ENCODE results near the gene RELL1. TPM values are rescaled to one million over a fixed set of nuclear protein-coding genes. Genes with fewer than 3 reads are reported as not detected.
A peak's percentile ranks its signal among the peaks of the same experiment; 100 is the strongest.
"Not testable (repeated sequence)": the region's sequence is repeated elsewhere in the genome, so short reads cannot be mapped to it uniquely, and the experiment has no call there.

The RELL1 gene
- total and polyA plus RNA-seq, 5 donors from 2014 or later: 2.7 to 24.3 (median 5.3) TPM

DNA sequence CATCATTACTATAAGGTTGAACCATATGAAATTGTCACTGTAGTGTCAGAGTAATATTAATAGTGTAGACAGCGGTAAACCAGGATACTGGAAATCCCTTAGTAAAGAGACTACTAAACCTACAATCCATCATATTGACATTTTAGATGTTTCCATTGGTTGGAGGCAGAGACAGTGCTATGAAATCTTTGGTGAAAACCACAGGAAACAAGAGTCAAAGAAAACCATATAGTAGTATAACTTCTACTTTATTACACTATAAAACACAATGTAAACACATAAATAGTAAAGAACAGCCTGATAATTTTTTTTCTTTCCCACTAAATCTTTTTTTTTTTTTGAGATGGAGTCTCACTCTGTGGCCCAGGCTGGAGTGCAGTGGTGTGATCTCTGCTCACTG is 15.9 kb downstream of the RELL1 start:
- peaks cover 4 to 56% (median 38%) of the 10 kb centered on the region in 4 donors for H3K4me1 Mint-ChIP-seq
- Histone ChIP-seq H3K4me3 (ENCODE audit: low read depth, low read length) (no peak overlapping the region), H3K27me3 (ENCODE audit: control insufficient read depth, insufficient read depth, low read length) (no peaks in the 10 kb centered on the region), H3K9me3 (ENCODE audit: control insufficient read depth in 2 of 2, low read length in 2 of 2) (no peaks in the 10 kb centered on the region), H3K27ac (ENCODE audit: insufficient read depth, low read length, poor library complexity, severe bottlenecking) (no peak overlapping the region), H3K36me3 (ENCODE audit: control insufficient read depth, insufficient read depth, low read length) (no peaks in the 10 kb centered on the region), H3K4me1 (ENCODE audit: control insufficient read depth, insufficient read depth, low read length, poor library complexity, severe bottlenecking) (peaks cover 15% of the 10 kb centered on the region)
- no peaks in the 10 kb centered on the region for H3K9me3 Mint-ChIP-seq
- H3K27me3 Mint-ChIP-seq: no peaks in the 10 kb centered on the region
- no peaks in the 10 kb centered on the region for H3K36me3 Mint-ChIP-seq
- DNase-seq (no peak), ATAC-seq (ENCODE audit: low read depth in 2 of 2) (no peak)
- H3K27ac Mint-ChIP-seq: no peak overlapping the region
- no peak overlapping the region for H3K4me3 Mint-ChIP-seq

DNA sequence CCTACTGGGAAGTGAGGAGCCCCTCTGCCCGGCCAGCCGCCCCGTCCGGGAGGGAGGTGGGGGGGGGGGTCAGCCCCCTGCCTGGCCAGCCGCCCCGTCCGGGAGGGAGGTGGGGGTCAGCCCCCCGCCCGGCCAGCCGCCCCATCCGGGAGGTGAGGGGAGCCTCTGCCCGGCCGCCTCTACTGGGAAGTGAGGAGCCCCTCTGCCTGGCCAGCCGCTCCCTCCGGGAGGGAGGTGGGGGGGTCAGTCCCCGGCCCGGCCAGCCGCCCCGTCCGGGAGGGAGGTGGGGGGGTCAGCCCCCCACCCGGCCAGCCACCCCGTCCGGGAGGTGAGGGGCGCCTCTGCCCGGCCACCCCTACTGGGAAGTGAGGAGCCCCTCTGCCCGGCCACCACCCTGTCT is 17.1 kb downstream of the RELL1 start:
- not testable (repeated sequence) for H3K27me3 Mint-ChIP-seq; H3K36me3 ChIP-seq (ENCODE audit: control insufficient read depth, insufficient read depth, low read length); DNase-seq; H3K27ac Mint-ChIP-seq; H3K36me3 Mint-ChIP-seq; H3K9me3 Mint-ChIP-seq; H3K27ac ChIP-seq (ENCODE audit: insufficient read depth, low read length, poor library complexity, severe bottlenecking); H3K9me3 ChIP-seq (ENCODE audit: control insufficient read depth in 2 of 2, low read length in 2 of 2); ATAC-seq (ENCODE audit: low read depth in 2 of 2); H3K4me3 ChIP-seq (ENCODE audit: low read depth, low read length); H3K27me3 ChIP-seq (ENCODE audit: control insufficient read depth, insufficient read depth, low read length); H3K4me3 Mint-ChIP-seq
- peaks cover 15% of the 10 kb centered on the region for H3K4me1 ChIP-seq (ENCODE audit: control insufficient read depth, insufficient read depth, low read length, poor library complexity, severe bottlenecking)
- H3K4me1 Mint-ChIP-seq: peaks cover 0 to 49% (median 36%) of the 10 kb centered on the region in 4 donors

DNA sequence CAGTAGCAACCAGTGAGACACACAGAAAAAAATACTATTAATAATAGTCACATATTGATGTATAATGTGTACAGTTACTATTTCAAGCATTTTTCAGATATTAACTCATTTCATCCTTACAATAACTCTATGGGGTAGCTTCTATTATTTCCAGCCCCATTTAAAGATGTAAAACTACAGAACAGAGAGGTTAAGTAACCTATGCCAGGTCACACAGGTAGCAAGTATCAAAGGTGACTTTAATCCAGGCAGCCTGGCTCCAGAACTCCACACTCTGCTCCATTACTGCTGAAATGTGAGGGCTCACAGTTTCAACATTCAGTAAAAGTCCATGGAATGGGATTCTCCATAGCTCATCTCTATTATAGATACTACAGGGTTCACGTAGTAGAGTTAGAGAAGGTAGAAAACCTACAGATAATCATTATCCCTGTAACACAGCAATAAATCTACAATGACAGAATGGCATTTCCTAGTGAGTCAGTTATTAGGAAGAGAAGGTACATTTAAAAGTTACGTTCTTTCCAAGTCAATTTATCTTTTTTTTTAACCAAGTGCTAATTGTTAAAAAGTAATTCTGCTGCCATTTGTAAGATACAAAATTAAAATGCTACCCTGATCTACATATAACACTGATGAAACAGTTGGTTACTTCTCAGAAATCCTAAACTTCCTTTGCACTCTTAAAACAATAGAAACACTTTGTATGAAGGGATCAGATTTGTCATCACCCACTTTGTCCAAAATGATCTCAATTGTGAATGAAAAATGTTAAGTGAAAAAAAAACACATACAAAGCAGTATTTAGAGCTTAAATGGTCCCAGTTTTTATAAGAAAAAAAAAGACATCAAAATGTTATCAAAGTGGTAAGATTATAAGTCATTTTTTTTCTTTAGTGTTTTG is 18.7 kb downstream of the RELL1 start:
- H3K9me3 ChIP-seq (ENCODE audit: control insufficient read depth in 2 of 2, low read length in 2 of 2): no peaks in the 10 kb centered on the region
- H3K36me3 ChIP-seq (ENCODE audit: control insufficient read depth, insufficient read depth, low read length): peaks cover 4% of the 10 kb centered on the region
- no peak overlapping the region for H3K4me3 ChIP-seq (ENCODE audit: low read depth, low read length)
- no peaks in the 10 kb centered on the region for H3K27me3 ChIP-seq (ENCODE audit: control insufficient read depth, insufficient read depth, low read length)
- no peak for ATAC-seq (ENCODE audit: low read depth in 2 of 2)
- DNase-seq: no peak
- Mint-ChIP-seq H3K9me3 (no peaks in the 10 kb centered on the region), H3K4me1 (peaks cover 0 to 41% (median 28%) of the 10 kb centered on the region in 4 donors), H3K36me3 (no peaks in the 10 kb centered on the region), H3K27ac (no peak overlapping the region), H3K27me3 (no peaks in the 10 kb centered on the region), H3K4me3 (no peak overlapping the region)
- H3K27ac ChIP-seq (ENCODE audit: insufficient read depth, low read length, poor library complexity, severe bottlenecking): no peak overlapping the region
- peaks cover 15% of the 10 kb centered on the region for H3K4me1 ChIP-seq (ENCODE audit: control insufficient read depth, insufficient read depth, low read length, poor library complexity, severe bottlenecking)

DNA sequence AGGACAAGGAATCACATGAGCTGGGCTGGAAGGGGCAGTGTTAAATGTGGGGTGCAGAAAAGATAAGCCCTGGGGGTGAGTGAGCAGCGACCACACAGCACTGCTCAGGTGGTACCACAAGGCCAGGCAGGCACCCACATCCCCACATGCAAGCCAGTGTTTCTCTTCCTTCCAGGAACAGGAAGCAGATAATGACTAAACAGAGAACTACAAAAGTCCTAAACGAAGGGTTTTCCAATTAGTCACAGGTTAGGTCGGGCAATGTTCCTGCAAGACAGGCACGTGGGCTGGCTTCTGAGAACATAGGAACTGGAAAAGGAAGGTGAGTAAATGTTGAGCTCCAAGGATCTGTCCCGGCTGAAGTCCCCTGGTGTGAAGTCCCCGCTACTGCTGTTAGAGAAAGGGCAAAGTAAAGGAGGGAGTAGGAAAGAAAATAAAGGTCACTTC is 19.5 kb downstream of the RELL1 start:
- Mint-ChIP-seq H3K36me3 (no peaks in the 10 kb centered on the region), H3K4me1 (peaks cover 0 to 42% (median 28%) of the 10 kb centered on the region in 4 donors), H3K27ac (peak overlapping the region in 1 of 3 donors; percentile 51), H3K4me3 (peak overlapping the region in 2 of 4 donors; percentile 2 to 18), H3K27me3 (no peaks in the 10 kb centered on the region), H3K9me3 (no peaks in the 10 kb centered on the region)
- ATAC-seq (ENCODE audit: low read depth in 2 of 2) (peak; percentile 22 to 28), DNase-seq (peak in 1 of 3 donors; percentile 52)
- Histone ChIP-seq H3K4me1 (ENCODE audit: control insufficient read depth, insufficient read depth, low read length, poor library complexity, severe bottlenecking) (peaks cover 15% of the 10 kb centered on the region), H3K9me3 (ENCODE audit: control insufficient read depth in 2 of 2, low read length in 2 of 2) (no peaks in the 10 kb centered on the region), H3K4me3 (ENCODE audit: low read depth, low read length) (no peak overlapping the region), H3K27me3 (ENCODE audit: control insufficient read depth, insufficient read depth, low read length) (no peaks in the 10 kb centered on the region), H3K27ac (ENCODE audit: insufficient read depth, low read length, poor library complexity, severe bottlenecking) (no peak overlapping the region), H3K36me3 (ENCODE audit: control insufficient read depth, insufficient read depth, low read length) (peaks cover 4% of the 10 kb centered on the region)

DNA sequence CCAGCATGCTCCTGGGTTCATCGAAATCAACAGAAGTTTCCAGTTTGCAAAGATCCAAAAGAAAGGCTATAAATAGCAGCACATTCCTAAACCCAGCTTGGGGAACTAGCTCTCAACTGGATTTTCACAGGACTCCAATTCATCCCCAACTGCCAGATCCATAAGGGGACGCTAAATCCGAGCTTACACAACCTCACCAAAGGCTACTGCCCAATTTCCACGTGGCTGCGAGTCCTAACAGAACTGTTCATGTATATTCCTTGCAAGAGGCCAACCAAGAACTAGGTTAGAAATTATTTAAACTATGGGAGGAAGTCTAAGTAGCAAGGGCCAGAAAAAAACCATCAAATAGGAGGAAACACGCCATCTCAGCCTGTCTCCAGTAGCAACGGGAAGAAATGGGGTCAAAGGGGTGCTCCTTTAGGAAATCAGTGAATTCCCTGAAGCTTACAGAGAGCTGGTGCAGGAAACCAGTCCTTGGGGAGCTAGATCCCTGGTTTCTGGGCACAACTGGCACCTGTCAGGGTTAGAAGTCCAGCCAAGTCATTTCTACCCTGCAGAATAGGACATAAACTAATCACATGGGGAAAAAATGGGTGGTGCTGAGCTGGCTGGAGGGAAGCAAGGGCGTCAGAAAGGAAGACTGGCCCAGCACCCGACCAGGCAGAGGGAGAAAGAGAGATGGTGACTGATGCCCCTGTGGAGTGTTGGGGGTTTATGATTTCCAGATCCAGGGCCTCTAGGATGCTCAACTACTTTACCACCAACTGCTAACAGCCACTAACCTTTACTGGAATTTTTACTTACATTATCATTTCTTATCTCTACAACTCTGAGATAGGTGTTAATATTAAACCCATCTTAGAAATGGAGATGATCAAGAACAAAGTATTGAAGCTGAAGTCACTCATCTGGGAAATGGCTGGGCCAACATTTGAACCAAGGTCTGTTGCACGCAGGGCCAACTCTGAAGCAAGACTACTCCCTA is 20.5 kb downstream of the RELL1 start:
- H3K27me3 Mint-ChIP-seq: no peaks in the 10 kb centered on the region
- Histone ChIP-seq H3K27me3 (ENCODE audit: control insufficient read depth, insufficient read depth, low read length) (no peaks in the 10 kb centered on the region), H3K27ac (ENCODE audit: insufficient read depth, low read length, poor library complexity, severe bottlenecking) (no peak overlapping the region), H3K36me3 (ENCODE audit: control insufficient read depth, insufficient read depth, low read length) (peaks cover 4% of the 10 kb centered on the region), H3K4me3 (ENCODE audit: low read depth, low read length) (no peak overlapping the region), H3K4me1 (ENCODE audit: control insufficient read depth, insufficient read depth, low read length, poor library complexity, severe bottlenecking) (peaks cover 11% of the 10 kb centered on the region), H3K9me3 (ENCODE audit: control insufficient read depth in 2 of 2, low read length in 2 of 2) (no peaks in the 10 kb centered on the region)
- no peaks in the 10 kb centered on the region for H3K36me3 Mint-ChIP-seq
- H3K4me1 Mint-ChIP-seq: peaks cover 0 to 41% (median 27%) of the 10 kb centered on the region in 4 donors
- peak overlapping the region in 2 of 3 donors; percentile 4 to 17 for H3K27ac Mint-ChIP-seq
- peak overlapping the region in 1 of 4 donors; percentile 41 for H3K4me3 Mint-ChIP-seq
- no peaks in the 10 kb centered on the region for H3K9me3 Mint-ChIP-seq
- DNase-seq: no peak
- no peak for ATAC-seq (ENCODE audit: low read depth in 2 of 2)

DNA sequence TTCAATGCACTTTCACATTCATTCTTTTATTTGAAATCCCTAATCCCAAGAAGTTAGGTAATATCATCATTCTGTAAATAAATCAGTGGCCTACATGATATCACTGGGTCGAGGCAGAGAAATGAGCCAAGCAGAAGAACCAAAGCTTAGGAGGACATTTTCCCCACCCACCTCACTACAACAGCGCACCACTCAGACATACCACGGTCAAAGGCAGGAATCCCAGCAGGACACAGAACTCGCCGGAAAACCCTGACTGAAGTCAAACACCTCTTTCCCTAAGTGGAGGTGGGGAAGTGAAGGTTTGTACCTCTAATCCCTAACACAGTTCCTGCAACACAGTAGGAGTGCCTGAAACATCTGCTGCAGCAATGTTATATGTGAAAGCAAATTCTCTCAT is 21.5 kb downstream of the RELL1 start:
- Histone ChIP-seq H3K4me1 (ENCODE audit: control insufficient read depth, insufficient read depth, low read length, poor library complexity, severe bottlenecking) (peaks cover 11% of the 10 kb centered on the region), H3K27me3 (ENCODE audit: control insufficient read depth, insufficient read depth, low read length) (no peaks in the 10 kb centered on the region), H3K27ac (ENCODE audit: insufficient read depth, low read length, poor library complexity, severe bottlenecking) (no peak overlapping the region), H3K9me3 (ENCODE audit: control insufficient read depth in 2 of 2, low read length in 2 of 2) (no peaks in the 10 kb centered on the region), H3K4me3 (ENCODE audit: low read depth, low read length) (no peak overlapping the region), H3K36me3 (ENCODE audit: control insufficient read depth, insufficient read depth, low read length) (peaks cover 5% of the 10 kb centered on the region)
- Mint-ChIP-seq H3K9me3 (no peaks in the 10 kb centered on the region), H3K4me1 (peaks cover 0 to 43% (median 29%) of the 10 kb centered on the region in 4 donors), H3K27me3 (no peaks in the 10 kb centered on the region), H3K27ac (peak overlapping the region in 1 of 3 donors; percentile 5), H3K4me3 (no peak overlapping the region), H3K36me3 (no peaks in the 10 kb centered on the region)
- DNase-seq (no peak), ATAC-seq (ENCODE audit: low read depth in 2 of 2) (no peak)

DNA sequence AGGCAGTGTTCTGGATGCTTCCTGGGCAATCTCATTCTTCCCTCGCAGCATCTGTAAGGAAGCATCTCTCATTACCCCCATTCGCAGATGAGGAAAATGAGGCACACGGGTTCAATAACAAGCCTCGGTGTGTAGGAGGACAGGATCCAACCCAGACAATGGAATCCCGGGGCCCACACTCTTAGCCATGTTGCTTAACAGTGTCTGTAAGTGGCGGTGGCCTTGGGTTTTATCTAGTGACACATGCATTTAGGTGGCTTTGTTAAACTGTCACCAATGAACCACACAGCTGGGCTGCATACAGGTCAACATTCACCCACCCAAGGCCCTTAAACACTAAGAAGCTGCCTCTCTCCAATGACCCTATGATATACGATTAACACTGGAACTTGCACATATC is 22.6 kb downstream of the RELL1 start:
- peaks cover 7 to 45% (median 29%) of the 10 kb centered on the region in 4 donors for H3K4me1 Mint-ChIP-seq
- peaks cover 6% of the 10 kb centered on the region for H3K36me3 Mint-ChIP-seq
- no peaks in the 10 kb centered on the region for H3K27me3 Mint-ChIP-seq
- DNase-seq (no peak), ATAC-seq (ENCODE audit: low read depth in 2 of 2) (no peak)
- no peak overlapping the region for H3K27ac ChIP-seq (ENCODE audit: insufficient read depth, low read length, poor library complexity, severe bottlenecking)
- peaks cover 6% of the 10 kb centered on the region for H3K36me3 ChIP-seq (ENCODE audit: control insufficient read depth, insufficient read depth, low read length)
- H3K9me3 ChIP-seq (ENCODE audit: control insufficient read depth in 2 of 2, low read length in 2 of 2): no peaks in the 10 kb centered on the region
- H3K27me3 ChIP-seq (ENCODE audit: control insufficient read depth, insufficient read depth, low read length): no peaks in the 10 kb centered on the region
- H3K9me3 Mint-ChIP-seq: peaks cover 0 to 4% (median 0%) of the 10 kb centered on the region in 7 donors
- H3K4me3 ChIP-seq (ENCODE audit: low read depth, low read length): no peak overlapping the region
- H3K27ac Mint-ChIP-seq: no peak overlapping the region
- peaks cover 11% of the 10 kb centered on the region for H3K4me1 ChIP-seq (ENCODE audit: control insufficient read depth, insufficient read depth, low read length, poor library complexity, severe bottlenecking)
- no peak overlapping the region for H3K4me3 Mint-ChIP-seq

All from CD4-positive, CD25-positive, alpha-beta regulatory T cell (primary cell).